CD4-positive, alpha-beta T cell (primary cell): ENCODE results near the gene INPP4B. TPM values are rescaled to one million over a fixed set of nuclear protein-coding genes. Genes with fewer than 3 reads are reported as not detected.
A peak's percentile ranks its signal among the peaks of the same experiment; 100 is the strongest.

Experiments used
- ATAC-seq: fragments of 200-7000 bp; cut with Tn5 transposase; one replicate; pipeline ENCODE4 v1.10.0; 2022; ENCODE audit warnings: mild to moderate bottlenecking; ENCODE audit not compliant: poor library complexity
- CTCF ChIA-PET: fragments of 350-600 bp; sonication (Branson Sonifier 250); formaldehyde crosslinking; loops from one replicate; lab custom pipeline; 2021; ENCODE audit warnings: antibody characterized with exemption, inconsistent platforms; lab: Charles Lee
- POLR2A ChIA-PET: fragments of 350-600 bp; sonication (Branson Sonifier 250); formaldehyde crosslinking; loops from one replicate; lab custom pipeline; 2021; ENCODE audit warnings: antibody characterized with exemption, inconsistent platforms; lab: Charles Lee
- DNase-seq, 14 experiments: peaks; one replicate each; pipeline ENCODE4 v3.0.0-alpha.2; 2013 to 2020; ENCODE audit warnings: mixed read lengths in 2 of 14
- H3K27ac ChIP-seq, 2 donors: one replicate each; pipeline versions ENCODE4 v1.5.1 to v1.7.0; 2013; ENCODE audit warnings: low read length in 2 of 2, low read depth in 1 of 2, mild to moderate bottlenecking in 1 of 2
- H3K27me3 ChIP-seq, 2 experiments: 1 replicate in 1 of 2; 2 replicates in 1 of 2; pipeline versions ENCODE4 v1.6.1 to v1.7.0; 2013; ENCODE audit warnings: low read length in 2 of 2, control low read depth in 1 of 2, mild to moderate bottlenecking in 1 of 2, moderate library complexity in 1 of 2; ENCODE audit not compliant: insufficient read depth in 2 of 2, control insufficient read depth in 1 of 2
- H3K36me3 ChIP-seq: one replicate; pipeline ENCODE4 v1.6.1; 2013; ENCODE audit warnings: low read length, control low read depth; ENCODE audit not compliant: insufficient read depth
- H3K4me1 ChIP-seq: one replicate; pipeline ENCODE4 v1.6.1; 2013; ENCODE audit warnings: low read length, control low read depth; ENCODE audit not compliant: insufficient read depth
- H3K4me3 ChIP-seq: one replicate; pipeline ENCODE4 v1.5.1; 2013; ENCODE audit warnings: mild to moderate bottlenecking, low read length, moderate library complexity
- H3K9me3 ChIP-seq, 2 experiments: 1 replicate in 1 of 2; 2 replicates in 1 of 2; pipeline versions ENCODE4 v1.6.1 to v1.7.0; 2013; ENCODE audit warnings: low read length in 2 of 2, mild to moderate bottlenecking in 2 of 2, control low read depth in 1 of 2, moderate library complexity in 1 of 2; ENCODE audit not compliant: control insufficient read depth in 1 of 2, insufficient read depth in 1 of 2
- H3K27ac Mint-ChIP-seq: one replicate; pipeline ENCODE4 v1.8.0; 2020; ENCODE audit warnings: mixed read lengths
- H3K27me3 Mint-ChIP-seq: one replicate; pipeline ENCODE4 v1.8.0; 2021; ENCODE audit warnings: mixed read lengths
- H3K36me3 Mint-ChIP-seq: one replicate; pipeline ENCODE4 v1.8.0; 2021; ENCODE audit warnings: low read depth, mixed read lengths
- H3K4me1 Mint-ChIP-seq: one replicate; pipeline ENCODE4 v1.8.0; 2021; ENCODE audit warnings: low read depth, mixed read lengths
- H3K4me3 Mint-ChIP-seq: one replicate; pipeline ENCODE4 v1.8.0; 2020; ENCODE audit warnings: mild to moderate bottlenecking, mixed read lengths
- H3K9me3 Mint-ChIP-seq: one replicate; pipeline ENCODE4 v1.8.0; 2020; ENCODE audit warnings: mixed read lengths
- CTCF ChIP-seq: fragments of 200-600 bp; IDR thresholded peaks from one replicate; pipeline ENCODE4 v1.8.0; 2022; ENCODE audit warnings: antibody characterized with exemption, mild to moderate bottlenecking
- intact Hi-C, 2 experiments: fragments of 100-400 bp; cut with DNase I in 1 of 2; cut with micrococcal nuclease in 1 of 2; formaldehyde crosslinking; loops; one replicate each; pipeline versions ENCODE4 v1.15.1 to v1.9.0; 2023 to 2025; cut with DNase I, micrococcal nuclease
- total RNA-seq, 174 experiments: library from RNA in 2 of 174; stranded (reverse) in 2 of 174; gene quantifications; one replicate each; pipeline ENCODE4 v1.2.3 and lab custom pipeline; 2021 to 2026

The INPP4B gene
- total RNA-seq, 2 experiments from 2014 or later, result 50.7 to 53.8 TPM

GRCh38 chr4:142218726-142219125 lies 627.4 kb downstream of the INPP4B start:
- Histone ChIP-seq H3K4me3 (no peak overlapping the region), H3K4me1 (no peaks in the 10 kb centered on the region), H3K27me3 (no peaks in the 10 kb centered on the region), H3K27ac (no peak overlapping the region), H3K36me3 (peaks cover 9% of the 10 kb centered on the region), H3K9me3 (no peaks in the 10 kb centered on the region)
- peaks cover 74% of the 10 kb centered on the region for H3K36me3 Mint-ChIP-seq
- no peaks in the 10 kb centered on the region for H3K27me3 Mint-ChIP-seq
- CTCF ChIA-PET, result no interaction called here
- DNase-seq (no peak), ATAC-seq (no peak)
- H3K27ac Mint-ChIP-seq, result no peak overlapping the region
- POLR2A ChIA-PET, result no interaction called here
- H3K9me3 Mint-ChIP-seq, result peaks cover 2% of the 10 kb centered on the region
- intact Hi-C loops, result no loop called here
- H3K4me1 Mint-ChIP-seq, result peaks cover 64% of the 10 kb centered on the region
- no peak for TF ChIP-seq CTCF
- H3K4me3 Mint-ChIP-seq, result no peak overlapping the region

- Histone ChIP-seq H3K9me3 (no peaks in the 10 kb centered on the region), H3K36me3 (peaks cover 40% of the 10 kb centered on the region), H3K27ac (no peak overlapping the region), H3K27me3 (no peaks in the 10 kb centered on the region), H3K4me1 (no peaks in the 10 kb centered on the region), H3K4me3 (no peak overlapping the region)
- Mint-ChIP-seq H3K27ac (peak overlapping the region; percentile 55), H3K36me3 (peaks cover 68% of the 10 kb centered on the region), H3K27me3 (no peaks in the 10 kb centered on the region), H3K4me3 (no peak overlapping the region), H3K9me3 (no peaks in the 10 kb centered on the region), H3K4me1 (peaks cover 46% of the 10 kb centered on the region)
- no peak for TF ChIP-seq CTCF
- intact Hi-C loops, result no loop called here
- peak in 2 of 14 experiments; percentile 7 to 12 for DNase-seq
- ATAC-seq, result no peak
- POLR2A ChIA-PET, result no interaction called here
- CTCF ChIA-PET, result interaction anchor here (0.5 to 0.6 kb wide), 2 partner anchors 9 to 59 kb away, joined by 3 read pairs; no protein-coding TSS in a partner anchor
Observed at GRCh38 chr4:142211444-142211843, 634.7 kb downstream of the INPP4B start.

- Mint-ChIP-seq H3K4me1 (peaks cover 26% of the 10 kb centered on the region), H3K27me3 (no peaks in the 10 kb centered on the region), H3K36me3 (peaks cover 66% of the 10 kb centered on the region), H3K9me3 (no peaks in the 10 kb centered on the region), H3K4me3 (no peak overlapping the region), H3K27ac (peak overlapping the region; percentile 47)
- ChIA-PET CTCF (no interaction called here), POLR2A (interaction anchor here (0.7 kb wide), 1 partner anchor 19 kb away, joined by 3 read pairs; no protein-coding TSS in a partner anchor)
- Histone ChIP-seq H3K4me1 (no peaks in the 10 kb centered on the region), H3K9me3 (no peaks in the 10 kb centered on the region), H3K4me3 (no peak overlapping the region), H3K27ac (no peak overlapping the region), H3K27me3 (no peaks in the 10 kb centered on the region), H3K36me3 (peaks cover 43% of the 10 kb centered on the region)
- TF ChIP-seq CTCF, result no peak
- intact Hi-C loops, result loop anchor here in 1 of 2 experiments (10.0 kb wide), 1 partner anchor 641 kb away; the partner anchor contains the start of gene INPP4B
- DNase-seq (no peak), ATAC-seq (no peak)
Observed at GRCh38 chr4:142203505-142203904, 642.6 kb downstream of the INPP4B start.
